Measurements from ENCODE around the gene ZNF331. TPM values are rescaled to one million over a fixed set of nuclear protein-coding genes. Genes with fewer than 3 reads are reported as not detected.
"Not testable (repeated sequence)": the region's sequence is repeated elsewhere in the genome, so short reads cannot be mapped to it uniquely, and the experiment has no call there.

ZNF331 gene
- total RNA-seq, 1 donor from 2014 or later, result 18.3 TPM

DNA sequence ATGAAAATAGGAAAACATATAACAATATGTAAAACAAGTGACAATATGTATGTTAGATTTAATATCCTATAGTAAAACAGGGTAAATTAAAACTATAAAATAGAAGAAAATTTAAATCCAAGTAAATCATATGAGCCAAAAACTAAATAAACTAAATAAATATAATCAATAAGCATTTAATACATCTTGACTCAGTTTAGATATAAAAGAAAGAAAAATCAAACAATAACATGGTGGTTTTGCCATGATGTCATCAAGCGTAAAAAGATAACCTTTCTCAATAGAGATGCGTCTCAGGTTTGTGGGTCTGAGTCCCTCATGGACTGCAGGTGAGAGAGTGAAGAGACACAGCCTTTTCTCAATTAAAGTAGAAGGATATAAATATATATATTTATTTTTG is 26.6 kb upstream of the ZNF331 start:
- peaks cover 29% of the 10 kb centered on the region for H3K9me3 Mint-ChIP-seq
- no peaks in the 10 kb centered on the region for H3K4me1 Mint-ChIP-seq (ENCODE audit: low read depth)
- H3K4me3 Mint-ChIP-seq (ENCODE audit: low read depth), result no peak overlapping the region
- no peak overlapping the region for H3K27ac Mint-ChIP-seq
- intact Hi-C loops (cut with micrococcal nuclease), result loop anchor here (5.0 to 10.0 kb wide), 2 partner anchors 84 to 317 kb away; partner anchors contain the start of gene ZNF665
- no peaks in the 10 kb centered on the region for H3K36me3 Mint-ChIP-seq (ENCODE audit: low read depth)
- no peaks in the 10 kb centered on the region for H3K27me3 Mint-ChIP-seq (ENCODE audit: low read depth)
- DNase-seq (ENCODE audit: low spot score), result no peak

- Mint-ChIP-seq H3K27me3 (ENCODE audit: low read depth) (no peaks in the 10 kb centered on the region), H3K9me3 (peaks cover 29% of the 10 kb centered on the region), H3K4me1 (ENCODE audit: low read depth) (no peaks in the 10 kb centered on the region), H3K27ac (no peak overlapping the region), H3K36me3 (ENCODE audit: low read depth) (no peaks in the 10 kb centered on the region), H3K4me3 (ENCODE audit: low read depth) (no peak overlapping the region)
- intact Hi-C loops (cut with micrococcal nuclease), result loop anchor here (5.0 to 10.0 kb wide), 2 partner anchors 85 to 317 kb away; partner anchors contain the start of gene ZNF665
- DNase-seq (ENCODE audit: low spot score), result no peak
These were observed 26.0 kb upstream of the ZNF331 start for GRCh38 chr19:53511933-53512374.

DNA sequence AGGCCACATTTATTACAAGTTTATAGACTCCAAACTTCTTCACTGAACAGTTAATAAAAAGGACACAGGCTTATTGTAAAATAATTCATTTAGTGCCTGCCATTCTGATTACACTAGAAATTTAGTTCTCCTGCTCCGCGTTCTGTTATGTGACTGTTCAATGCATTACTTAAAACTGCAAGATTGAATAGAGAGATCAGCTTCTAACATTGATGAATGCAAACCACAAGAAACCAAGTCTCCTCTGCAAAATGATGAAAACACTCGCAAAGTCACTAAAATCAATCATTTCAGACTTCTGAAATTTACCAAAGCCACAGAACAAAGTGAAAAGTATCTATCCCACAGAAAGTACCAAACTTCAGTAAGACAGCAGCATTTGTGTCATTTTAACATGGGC is 22.9 kb upstream of the ZNF331 start:
- not testable (repeated sequence) for H3K4me1 Mint-ChIP-seq (ENCODE audit: low read depth); H3K27ac Mint-ChIP-seq; H3K4me3 Mint-ChIP-seq (ENCODE audit: low read depth); DNase-seq (ENCODE audit: low spot score); H3K36me3 Mint-ChIP-seq (ENCODE audit: low read depth); H3K27me3 Mint-ChIP-seq (ENCODE audit: low read depth)
- peaks cover 26% of the 10 kb centered on the region for H3K9me3 Mint-ChIP-seq
- intact Hi-C loops (cut with micrococcal nuclease), result loop anchor here (10.0 kb wide), 1 partner anchor 320 kb away; the partner anchor contains the start of gene ZNF665

- peaks cover 15% of the 10 kb centered on the region for H3K36me3 Mint-ChIP-seq (ENCODE audit: low read depth)
- no peak for DNase-seq (ENCODE audit: low spot score)
- intact Hi-C loops (cut with micrococcal nuclease), result loop anchor here (10.0 kb wide), 1 partner anchor 322 kb away; the partner anchor contains the start of gene ZNF665
- peaks cover 31% of the 10 kb centered on the region for H3K9me3 Mint-ChIP-seq
- H3K4me3 Mint-ChIP-seq (ENCODE audit: low read depth), result no peak overlapping the region
- no peak overlapping the region for H3K27ac Mint-ChIP-seq
- H3K27me3 Mint-ChIP-seq (ENCODE audit: low read depth), result no peaks in the 10 kb centered on the region
- peaks cover 8% of the 10 kb centered on the region for H3K4me1 Mint-ChIP-seq (ENCODE audit: low read depth)
These were observed 20.7 kb upstream of the ZNF331 start for GRCh38 chr19:53517114-53517741.

- peaks cover 37% of the 10 kb centered on the region for H3K9me3 Mint-ChIP-seq
- intact Hi-C loops (cut with micrococcal nuclease), result loop anchor here (10.0 kb wide), 1 partner anchor 323 kb away; the partner anchor contains the start of gene ZNF665
- H3K27ac Mint-ChIP-seq, result no peak overlapping the region
- no peak overlapping the region for H3K4me3 Mint-ChIP-seq (ENCODE audit: low read depth)
- no peaks in the 10 kb centered on the region for H3K27me3 Mint-ChIP-seq (ENCODE audit: low read depth)
- peaks cover 15% of the 10 kb centered on the region for H3K36me3 Mint-ChIP-seq (ENCODE audit: low read depth)
- H3K4me1 Mint-ChIP-seq (ENCODE audit: low read depth), result peaks cover 13% of the 10 kb centered on the region
- no peak for DNase-seq (ENCODE audit: low spot score)
These were observed 19.8 kb upstream of the ZNF331 start for GRCh38 chr19:53518121-53518520.

DNA sequence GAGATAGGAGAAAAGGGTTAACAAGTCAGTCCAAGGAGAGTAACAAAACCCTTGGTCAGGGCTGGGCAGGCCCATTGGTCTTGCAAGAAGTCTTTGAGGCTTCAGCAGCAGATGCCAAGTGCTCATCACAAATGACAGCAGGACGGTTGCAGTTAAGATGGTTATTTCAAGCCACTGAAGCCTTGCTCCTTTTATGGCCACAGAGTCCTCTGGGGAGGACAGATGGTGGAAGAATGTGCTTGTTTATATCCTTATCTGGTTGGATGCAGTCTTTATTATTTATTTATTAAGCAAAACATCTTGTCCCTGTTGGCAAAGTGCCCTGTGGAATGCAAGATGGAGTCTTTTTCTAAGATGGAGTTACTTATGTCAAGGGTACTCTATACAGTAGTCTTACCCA is 19.2 kb upstream of the ZNF331 start:
- Mint-ChIP-seq H3K27me3 (ENCODE audit: low read depth) (no peaks in the 10 kb centered on the region), H3K27ac (no peak overlapping the region), H3K4me3 (ENCODE audit: low read depth) (no peak overlapping the region), H3K9me3 (peaks cover 37% of the 10 kb centered on the region), H3K4me1 (ENCODE audit: low read depth) (peaks cover 13% of the 10 kb centered on the region), H3K36me3 (ENCODE audit: low read depth) (peaks cover 20% of the 10 kb centered on the region)
- DNase-seq (ENCODE audit: low spot score), result no peak
- intact Hi-C loops (cut with micrococcal nuclease), result loop anchor here (10.0 kb wide), 1 partner anchor 324 kb away; the partner anchor contains the start of gene ZNF665

DNA sequence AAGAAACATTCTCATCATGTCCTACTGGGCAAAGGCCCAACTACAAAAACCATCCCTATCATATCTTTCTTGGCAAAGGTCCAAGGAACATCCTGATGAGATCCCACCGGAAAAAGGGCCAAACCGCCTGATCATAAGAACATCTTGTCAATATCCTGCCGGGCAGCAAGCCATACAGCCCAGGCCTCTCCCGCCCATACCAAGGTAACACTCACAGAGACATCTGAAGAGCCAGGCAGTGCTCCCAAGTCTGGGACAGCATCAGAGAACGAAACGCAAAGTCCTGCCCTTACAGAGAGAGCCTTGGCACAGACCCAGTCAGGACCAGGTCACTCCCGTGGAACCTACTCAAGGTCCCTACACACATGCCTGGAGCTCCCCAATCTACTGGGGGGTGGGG is 18.5 kb upstream of the ZNF331 start:
- intact Hi-C loops (cut with micrococcal nuclease), result loop anchor here (10.0 kb wide), 1 partner anchor 325 kb away; the partner anchor contains the start of gene ZNF665
- Mint-ChIP-seq H3K9me3 (peaks cover 37% of the 10 kb centered on the region), H3K27ac (no peak overlapping the region), H3K4me3 (ENCODE audit: low read depth) (no peak overlapping the region), H3K36me3 (ENCODE audit: low read depth) (peaks cover 26% of the 10 kb centered on the region), H3K4me1 (ENCODE audit: low read depth) (peaks cover 13% of the 10 kb centered on the region), H3K27me3 (ENCODE audit: low read depth) (no peaks in the 10 kb centered on the region)
- DNase-seq (ENCODE audit: low spot score), result no peak

DNA sequence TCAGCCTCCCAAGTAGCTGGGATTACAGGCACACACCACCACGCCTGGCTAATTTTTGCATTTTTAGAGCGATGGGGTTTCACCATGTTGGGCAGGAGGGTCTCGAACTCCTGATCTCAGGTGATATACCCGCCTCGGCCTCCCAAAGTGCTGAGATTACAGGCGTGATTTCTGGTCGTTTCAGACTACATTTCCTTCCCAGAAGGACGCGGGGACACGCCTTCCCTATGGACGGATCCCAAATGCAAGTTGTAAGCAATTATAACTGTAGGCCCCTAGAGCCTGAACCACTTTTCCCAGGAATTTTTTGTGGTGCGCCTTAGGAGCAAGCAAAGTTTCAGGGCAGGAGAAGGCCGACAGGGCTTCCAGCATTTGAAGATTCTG is 17.8 kb upstream of the ZNF331 start:
- intact Hi-C loops (cut with micrococcal nuclease), result loop anchor here (1.0 to 2.0 kb wide), 2 partner anchors 34 to 87 kb away; no protein-coding TSS in a partner anchor
- Mint-ChIP-seq H3K4me1 (ENCODE audit: low read depth) (peaks cover 13% of the 10 kb centered on the region), H3K36me3 (ENCODE audit: low read depth) (peaks cover 32% of the 10 kb centered on the region), H3K4me3 (ENCODE audit: low read depth) (peak overlapping the region; percentile 94), H3K27ac (peak overlapping the region; percentile 74), H3K9me3 (peaks cover 33% of the 10 kb centered on the region), H3K27me3 (ENCODE audit: low read depth) (no peaks in the 10 kb centered on the region)
- no peak for DNase-seq (ENCODE audit: low spot score)

- H3K4me1 Mint-ChIP-seq (ENCODE audit: low read depth), result peaks cover 13% of the 10 kb centered on the region
- intact Hi-C loops (cut with micrococcal nuclease), result loop anchor here (1.0 to 2.0 kb wide), 3 partner anchors 17 to 88 kb away; no protein-coding TSS in a partner anchor
- peaks cover 38% of the 10 kb centered on the region for H3K36me3 Mint-ChIP-seq (ENCODE audit: low read depth)
- peaks cover 36% of the 10 kb centered on the region for H3K9me3 Mint-ChIP-seq
- peak; percentile 82 for DNase-seq (ENCODE audit: low spot score)
- peak overlapping the region; percentile 94 for H3K4me3 Mint-ChIP-seq (ENCODE audit: low read depth)
- no peaks in the 10 kb centered on the region for H3K27me3 Mint-ChIP-seq (ENCODE audit: low read depth)
- peak overlapping the region; percentile 74 for H3K27ac Mint-ChIP-seq
These were observed 17.2 kb upstream of the ZNF331 start for GRCh38 chr19:53520547-53521372.

DNA sequence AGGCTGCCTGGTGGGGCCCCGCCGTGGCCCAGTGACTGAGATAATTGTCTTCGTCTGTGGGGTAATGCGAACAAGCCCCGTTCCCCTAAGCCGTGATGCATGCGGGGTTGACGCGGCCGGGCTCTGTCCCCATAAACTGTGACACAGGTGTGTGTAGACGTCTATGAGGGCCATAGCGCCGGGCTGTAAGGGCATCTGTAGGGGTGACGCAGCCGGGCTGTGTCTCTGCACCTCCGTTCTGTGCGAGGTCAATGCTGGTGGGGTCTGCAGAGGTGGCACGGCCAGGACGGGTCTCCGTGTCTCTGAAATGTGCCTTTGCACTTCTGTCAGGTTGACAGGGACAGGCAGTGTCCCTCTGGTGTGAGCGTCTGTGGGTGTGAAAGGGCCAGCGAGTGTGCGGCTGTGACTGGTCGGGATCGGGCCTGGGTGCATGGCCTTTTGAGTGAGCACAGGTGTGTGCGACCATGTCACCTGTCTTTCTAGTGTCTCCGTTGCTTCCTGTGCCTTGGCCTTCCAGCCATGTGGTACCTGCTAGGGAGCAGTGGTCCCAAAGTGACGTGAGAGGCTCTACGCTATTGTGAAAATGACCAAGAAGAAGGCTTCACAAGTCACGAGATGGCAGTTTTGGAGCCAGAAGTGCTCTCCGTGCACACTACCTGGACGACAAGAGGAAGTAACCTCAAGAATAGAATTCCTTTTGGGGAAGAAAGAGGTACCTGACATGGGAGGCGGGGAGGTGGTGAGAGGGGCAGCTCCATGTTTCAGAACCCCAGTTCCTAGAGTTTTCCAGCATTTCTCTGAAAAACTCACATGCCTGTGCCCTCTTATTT is 16.4 kb upstream of the ZNF331 start:
- peaks cover 44% of the 10 kb centered on the region for H3K36me3 Mint-ChIP-seq (ENCODE audit: low read depth)
- H3K4me3 Mint-ChIP-seq (ENCODE audit: low read depth), result peak overlapping the region; percentile 94
- H3K27me3 Mint-ChIP-seq (ENCODE audit: low read depth), result no peaks in the 10 kb centered on the region
- intact Hi-C loops (cut with micrococcal nuclease), result loop anchor here (1.0 to 2.0 kb wide), 2 partner anchors 16 to 89 kb away; no protein-coding TSS in a partner anchor
- peaks cover 41% of the 10 kb centered on the region for H3K9me3 Mint-ChIP-seq
- H3K27ac Mint-ChIP-seq, result peak overlapping the region; percentile 74
- H3K4me1 Mint-ChIP-seq (ENCODE audit: low read depth), result peaks cover 13% of the 10 kb centered on the region
- DNase-seq (ENCODE audit: low spot score), result no peak

DNA sequence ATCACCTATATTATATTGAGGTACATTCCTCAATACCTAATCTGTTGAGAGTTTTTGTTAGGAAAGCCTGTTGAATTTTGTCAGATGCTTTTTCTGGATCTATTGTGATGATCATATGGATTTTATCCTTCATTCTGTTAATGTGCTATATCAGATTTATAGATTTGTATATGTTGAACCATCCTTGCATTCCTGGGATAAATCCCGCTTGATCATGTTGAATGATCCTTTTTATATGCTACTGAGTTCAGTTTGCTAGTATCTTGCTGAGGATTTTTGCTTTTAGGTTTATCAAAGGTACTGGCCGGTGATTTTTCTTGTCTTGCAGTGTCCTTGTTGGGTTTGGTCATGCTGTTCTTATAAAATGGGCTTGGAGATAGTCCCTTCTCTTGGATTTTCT is 12.0 kb upstream of the ZNF331 start:
- peaks cover 38% of the 10 kb centered on the region for H3K9me3 Mint-ChIP-seq
- no peak for DNase-seq (ENCODE audit: low spot score)
- H3K27ac Mint-ChIP-seq, result no peak overlapping the region
- intact Hi-C loops (cut with micrococcal nuclease), result no loop called here
- no peak overlapping the region for H3K4me3 Mint-ChIP-seq (ENCODE audit: low read depth)
- H3K36me3 Mint-ChIP-seq (ENCODE audit: low read depth), result peaks cover 50% of the 10 kb centered on the region
- peaks cover 12% of the 10 kb centered on the region for H3K4me1 Mint-ChIP-seq (ENCODE audit: low read depth)
- H3K27me3 Mint-ChIP-seq (ENCODE audit: low read depth), result no peaks in the 10 kb centered on the region

GRCh38 chr19:53530622-53531021 is 7.3 kb upstream of the ZNF331 start:
- no peak overlapping the region for H3K27ac Mint-ChIP-seq
- peaks cover 32% of the 10 kb centered on the region for H3K36me3 Mint-ChIP-seq (ENCODE audit: low read depth)
- intact Hi-C loops (cut with micrococcal nuclease), result no loop called here
- H3K4me3 Mint-ChIP-seq (ENCODE audit: low read depth), result no peak overlapping the region
- no peak for DNase-seq (ENCODE audit: low spot score)
- no peaks in the 10 kb centered on the region for H3K27me3 Mint-ChIP-seq (ENCODE audit: low read depth)
- no peaks in the 10 kb centered on the region for H3K4me1 Mint-ChIP-seq (ENCODE audit: low read depth)
- H3K9me3 Mint-ChIP-seq, result peaks cover 41% of the 10 kb centered on the region

All from activated T-helper 2 cell treated with anti-CD3 and anti-CD28 coated beads, Interferon-gamma antibody, Interleukin-2, Interleukin-4, amounts not matched to agents 10 μg/mL and 5 μg/mL and 100 μg/mL, durations not matched to agents 14 hours and 24 hours and 36 hours (primary cell).